WERI-Rb-1 (cell line): Measurements from ENCODE around the gene ULK4.

Experiments
- DNase-seq: peaks from one replicate; pipeline ENCODE4 v3.0.0-alpha.2; 2020
- H3K27ac ChIP-seq: fragments of 250-450 bp; sonication (Bioruptor Pico); 2 replicates; pipeline ENCODE4 v1.5.1; 2020; ENCODE audit warnings: mild to moderate bottlenecking, moderate library complexity
- H3K27me3 ChIP-seq: fragments of 250-450 bp; sonication (Bioruptor Pico); 2 replicates; pipeline ENCODE4 v1.5.1; 2021; ENCODE audit warnings: mild to moderate bottlenecking, low read depth, moderate library complexity; ENCODE audit not compliant: insufficient read depth, severe bottlenecking
- H3K36me3 ChIP-seq: fragments of 250-450 bp; sonication (Bioruptor Pico); 2 replicates; pipeline ENCODE4 v1.5.1; 2020; ENCODE audit warnings: mild to moderate bottlenecking, moderate library complexity
- H3K4me3 ChIP-seq: 2 replicates; pipeline ENCODE4 v1.5.1; 2011; ENCODE audit warnings: low read depth, mild to moderate bottlenecking, control low read depth, low read length
- H3K9me3 ChIP-seq: fragments of 250-450 bp; sonication (Bioruptor Pico); 2 replicates; pipeline ENCODE4 v1.5.1; 2021; ENCODE audit warnings: mild to moderate bottlenecking, moderate library complexity; ENCODE audit not compliant: severe bottlenecking
- CTCF ChIP-seq: IDR thresholded peaks from 2 replicates; pipeline ENCODE4 v1.5.1; 2011; ENCODE audit warnings: low read depth, mild to moderate bottlenecking, control low read depth, inconsistent platforms, low read length

The ULK4 gene

DNA sequence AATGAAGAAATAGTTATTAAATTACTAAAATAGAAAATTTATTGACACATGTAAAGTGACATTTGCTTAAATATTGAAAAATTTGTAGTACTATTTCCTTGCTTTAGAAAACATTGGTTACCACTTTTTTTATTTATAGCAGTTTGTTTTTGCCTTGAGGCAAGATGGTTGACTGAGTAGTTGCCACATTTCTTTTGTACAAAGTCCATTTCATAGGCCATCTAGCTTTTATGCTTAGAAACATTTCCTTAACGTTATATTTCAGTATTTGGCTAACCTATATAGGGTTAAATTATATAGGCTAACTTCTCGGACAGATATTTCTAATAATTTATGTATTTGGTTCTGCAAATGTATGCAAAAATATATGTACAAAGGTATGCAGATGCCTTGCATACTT lies 745.5 kb downstream of the ULK4 start:
- DNase-seq = no peak
- no peak for TF ChIP-seq CTCF
- Histone ChIP-seq H3K9me3 (no peaks in the 10 kb centered on the region), H3K27ac (no peak overlapping the region), H3K4me3 (no peak overlapping the region), H3K27me3 (no peaks in the 10 kb centered on the region), H3K36me3 (no peaks in the 10 kb centered on the region)

GRCh38 chr3:41213588-41213987 lies 748.3 kb downstream of the ULK4 start:
- Histone ChIP-seq H3K9me3 (no peaks in the 10 kb centered on the region), H3K27me3 (no peaks in the 10 kb centered on the region), H3K27ac (no peak overlapping the region), H3K4me3 (no peak overlapping the region), H3K36me3 (no peaks in the 10 kb centered on the region)
- TF ChIP-seq CTCF = no peak
- DNase-seq = no peak

GRCh38 chr3:41212088-41212487 lies 749.8 kb downstream of the ULK4 start:
- no peak for DNase-seq
- H3K9me3 ChIP-seq = no peaks in the 10 kb centered on the region
- no peak overlapping the region for H3K4me3 ChIP-seq
- H3K36me3 ChIP-seq = no peaks in the 10 kb centered on the region
- no peak overlapping the region for H3K27ac ChIP-seq
- TF ChIP-seq CTCF = no peak
- no peaks in the 10 kb centered on the region for H3K27me3 ChIP-seq

GRCh38 chr3:41210966-41211365 lies 750.9 kb downstream of the ULK4 start:
- no peak for DNase-seq

DNA sequence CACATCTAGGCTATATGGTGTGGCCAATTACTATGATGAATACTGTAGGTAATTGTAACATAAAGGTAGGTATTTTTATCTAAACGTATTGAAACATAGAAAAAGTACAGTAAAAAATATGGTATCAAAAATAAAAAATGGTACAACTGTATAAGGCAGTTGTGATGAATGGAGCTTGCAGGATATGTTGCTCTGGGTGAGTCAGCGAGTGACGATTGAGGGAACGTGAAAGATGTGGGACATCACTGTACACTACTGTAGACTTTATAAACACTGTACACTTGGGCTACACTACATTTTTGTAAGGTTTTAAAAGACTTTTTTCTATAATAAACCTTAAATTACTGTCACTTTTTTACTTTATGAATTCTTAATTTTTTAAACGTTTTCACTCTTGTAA lies 752.3 kb downstream of the ULK4 start:
- Histone ChIP-seq H3K27ac (no peak overlapping the region), H3K4me3 (no peak overlapping the region), H3K27me3 (no peaks in the 10 kb centered on the region), H3K36me3 (no peaks in the 10 kb centered on the region), H3K9me3 (no peaks in the 10 kb centered on the region)
- DNase-seq = no peak
- no peak for TF ChIP-seq CTCF

More at GRCh38 chr3:41210966-41211365, 750.9 kb downstream of the ULK4 start:
- no peak for TF ChIP-seq CTCF
- H3K27me3 ChIP-seq = no peaks in the 10 kb centered on the region
- no peaks in the 10 kb centered on the region for H3K36me3 ChIP-seq
- no peak overlapping the region for H3K27ac ChIP-seq
- H3K9me3 ChIP-seq = no peaks in the 10 kb centered on the region
- no peak overlapping the region for H3K4me3 ChIP-seq

- no peak for DNase-seq
These were observed 753.2 kb downstream of the ULK4 start for GRCh38 chr3:41208507-41209220.

More at GRCh38 chr3:41208507-41209220, 753.2 kb downstream of the ULK4 start:
- Histone ChIP-seq H3K27ac (no peak overlapping the region), H3K4me3 (no peak overlapping the region), H3K9me3 (no peaks in the 10 kb centered on the region), H3K36me3 (no peaks in the 10 kb centered on the region), H3K27me3 (no peaks in the 10 kb centered on the region)
- no peak for TF ChIP-seq CTCF
